GM12891 (cell line): ENCODE results near the gene ZNF770.

Source experiments
- POLR2A ChIP-seq: IDR thresholded peaks from 2 replicates; pipeline ENCODE4 v1.6.1; 2011; ENCODE audit warnings: low read depth, low read length, control low read depth
- POLR2AphosphoS5 ChIP-seq: IDR thresholded peaks from 2 replicates; pipeline ENCODE4 v1.6.1; 2011; ENCODE audit warnings: low read depth, low read length, control low read depth
- POU2F2 ChIP-seq: IDR thresholded peaks from 2 replicates; pipeline ENCODE4 v1.6.1; 2011; ENCODE audit warnings: low read depth, mild to moderate bottlenecking, control low read depth, low read length, moderate library complexity
- SPI1 ChIP-seq: IDR thresholded peaks from 2 replicates; pipeline ENCODE4 v1.6.1; 2011; ENCODE audit warnings: low read depth, low read length, control low read depth
- TAF1 ChIP-seq: IDR thresholded peaks from 2 replicates; pipeline ENCODE4 v1.6.1; 2011; ENCODE audit warnings: low read depth, low read length, control low read depth

DNA sequence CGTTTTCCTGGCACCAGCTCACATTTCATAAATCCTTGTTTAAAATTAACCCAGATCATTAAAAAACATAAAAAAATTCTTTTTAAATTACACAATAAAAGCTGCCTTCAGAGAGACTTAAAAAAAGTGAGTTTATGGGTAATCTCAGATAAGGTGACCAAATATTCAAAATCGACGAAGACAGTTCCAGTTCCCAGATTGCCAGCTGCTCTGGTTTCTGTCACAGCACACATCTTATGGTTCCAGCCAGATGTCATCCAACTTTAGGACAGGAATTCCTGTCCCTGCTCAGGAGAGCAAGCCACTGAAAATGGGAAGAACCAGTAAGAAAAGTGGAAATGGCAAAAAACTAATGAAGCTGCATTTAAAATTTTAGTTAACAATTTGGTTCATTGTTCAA lies 15.8 kb upstream of the ZNF770 start:
- TF ChIP-seq POLR2AphosphoS5 (no peak), POLR2A (no peak), POU2F2 (no peak), TAF1 (no peak), SPI1 (no peak)
